Ishikawa (cell line): ENCODE results near the gene CTNNA3.

Experiments used
- NFIC ChIP-seq: IDR thresholded peaks from 2 replicates; pipeline ENCODE4 v1.6.1; 2012
- TAF1 ChIP-seq: IDR thresholded peaks from 2 replicates; pipeline ENCODE4 v1.6.1; 2012; ENCODE audit warnings: low read depth, mild to moderate bottlenecking
- TF ChIP-seq, protein P1 (sequence below): IDR thresholded peaks from 2 replicates; pipeline ENCODE4 v1.6.1; 2012

GRCh38 chr10:65898055-65898454 lies 1797.9 kb downstream of the CTNNA3 start:
- TF ChIP-seq, protein P1, sequence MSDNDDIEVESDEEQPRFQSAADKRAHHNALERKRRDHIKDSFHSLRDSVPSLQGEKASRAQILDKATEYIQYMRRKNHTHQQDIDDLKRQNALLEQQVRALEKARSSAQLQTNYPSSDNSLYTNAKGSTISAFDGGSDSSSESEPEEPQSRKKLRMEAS: no peak
- TF ChIP-seq NFIC (no peak), TAF1 (no peak)
